Hepatocyte (in vitro differentiated cells): ENCODE measurements around the gene MBL2. TPM values are rescaled to one million over a fixed set of nuclear protein-coding genes. Genes with fewer than 3 reads are reported as not detected.

Source experiments
- DNase-seq: peaks from one replicate; pipeline ENCODE4 v3.0.0-alpha.2; 2016; ENCODE audit warnings: low spot score
- H2AFZ ChIP-seq: fragments of 200-600 bp; sonication (generic); 2 replicates; pipeline ENCODE4 v1.6.0; 2016; ENCODE audit warnings: antibody characterized with exemption, mild to moderate bottlenecking
- H3K27ac ChIP-seq: fragments of 200-600 bp; sonication (generic); 2 replicates; pipeline ENCODE4 v1.5.1; 2016; ENCODE audit warnings: mild to moderate bottlenecking
- H3K27me3 ChIP-seq: fragments of 200-600 bp; sonication (generic); 2 replicates; pipeline ENCODE4 v1.6.1; 2016
- H3K36me3 ChIP-seq: fragments of 200-600 bp; sonication (generic); replicated peaks from 2 replicates; pipeline ENCODE4 v1.5.1; 2016; ENCODE audit warnings: low read depth; ENCODE audit not compliant: insufficient read depth
- H3K4me1 ChIP-seq: fragments of 200-600 bp; sonication (generic); 2 replicates; pipeline ENCODE4 v1.5.1; 2016; ENCODE audit warnings: mild to moderate bottlenecking, moderate library complexity; ENCODE audit not compliant: insufficient read depth
- H3K4me2 ChIP-seq: fragments of 200-600 bp; sonication (generic); 2 replicates; pipeline ENCODE4 v1.6.0; 2016
- H3K4me3 ChIP-seq: fragments of 200-600 bp; sonication (generic); 2 replicates; pipeline ENCODE4 v1.5.1; 2016; ENCODE audit warnings: mild to moderate bottlenecking
- H3K79me2 ChIP-seq: fragments of 200-600 bp; sonication (generic); 2 replicates; pipeline ENCODE4 v1.6.0; 2017; ENCODE audit warnings: mild to moderate bottlenecking
- H3K9me2 ChIP-seq: fragments of 200-600 bp; sonication (generic); replicated peaks from 2 replicates; pipeline ENCODE4 v1.6.0; 2017; ENCODE audit warnings: mild to moderate bottlenecking; ENCODE audit not compliant: insufficient read depth
- H3K9me3 ChIP-seq: fragments of 200-600 bp; sonication (generic); 2 replicates; pipeline ENCODE4 v1.5.1; 2016; ENCODE audit warnings: low read depth, mild to moderate bottlenecking
- H4K20me1 ChIP-seq: fragments of 200-600 bp; sonication (generic); 2 replicates; pipeline ENCODE4 v1.6.0; 2016; ENCODE audit warnings: mild to moderate bottlenecking; ENCODE audit not compliant: insufficient read depth, poor library complexity, severe bottlenecking
- CTCF ChIP-seq: fragments of 200-600 bp; sonication (generic); IDR thresholded peaks from 2 replicates; pipeline ENCODE4 v1.5.1; 2016; ENCODE audit warnings: antibody characterized with exemption, mild to moderate bottlenecking; ENCODE audit not compliant: poor library complexity
- EZH2 ChIP-seq: fragments of 200-600 bp; sonication (generic); IDR thresholded peaks from 2 replicates; pipeline ENCODE4 v1.6.1; 2016; ENCODE audit warnings: antibody characterized with exemption, mild to moderate bottlenecking, borderline replicate concordance
- EZH2phosphoT487 ChIP-seq: fragments of 200-600 bp; sonication (generic); IDR thresholded peaks from one replicate; pipeline ENCODE4 v1.6.1; 2018; ENCODE audit warnings: antibody characterized with exemption, mild to moderate bottlenecking, low read depth, moderate library complexity; ENCODE audit not compliant: unreplicated experiment, severe bottlenecking
- WGBS: methylation state at CpG from one replicate; pipeline ENCODE4 v1.1.6; 2016; ENCODE audit warnings: low lambda C conversion rate; ENCODE audit errors: missing lambda C conversion rate; 5-methylcytosine and 5-hydroxymethylcytosine counted together
- polyA plus RNA-seq: library from polyadenylated mRNA; unstranded; fragments of >200 nt; fragmentation: Nextera tagmentation; extraction: Ambion mirVana; gene quantifications from 2 replicates; pipeline ENCODE4 v1.2.1, GENCODE V29; 2016
- total RNA-seq: library from RNA; depleted of rRNA; stranded (reverse); fragments of >200 nt; gene quantifications from 2 replicates; pipeline ENCODE4 v1.2.3, GENCODE V29; 2014

The MBL2 gene
- total and polyA plus RNA-seq, 2 experiments from 2014 or later = 0.21 to 1.1 TPM

GRCh38 chr10:52785418-52785817 is 12.8 kb upstream of the MBL2 start:
- 78% methylated on average over 3 of the region's 3 CpGs for WGBS
- DNase-seq = no peak
- Histone ChIP-seq H3K4me2 (no peak overlapping the region), H3K79me2 (no peaks in the 10 kb centered on the region), H2AFZ (no peak overlapping the region), H3K9me2 (no peaks in the 10 kb centered on the region), H3K36me3 (no peaks in the 10 kb centered on the region), H4K20me1 (no peaks in the 10 kb centered on the region), H3K4me3 (no peak overlapping the region), H3K27me3 (no peaks in the 10 kb centered on the region), H3K4me1 (no peaks in the 10 kb centered on the region), H3K27ac (no peak overlapping the region), H3K9me3 (no peaks in the 10 kb centered on the region)
- no peak for TF ChIP-seq EZH2
- TF ChIP-seq CTCF = no peak
- no peak for TF ChIP-seq EZH2phosphoT487

GRCh38 chr10:52783726-52784125 is 11.1 kb upstream of the MBL2 start:
- no peak for DNase-seq
- Histone ChIP-seq H3K4me2 (no peak overlapping the region), H3K4me3 (no peak overlapping the region), H3K9me3 (no peaks in the 10 kb centered on the region), H3K4me1 (no peaks in the 10 kb centered on the region), H3K36me3 (no peaks in the 10 kb centered on the region), H3K79me2 (no peaks in the 10 kb centered on the region), H3K9me2 (no peaks in the 10 kb centered on the region), H4K20me1 (no peaks in the 10 kb centered on the region), H2AFZ (no peak overlapping the region), H3K27ac (no peak overlapping the region), H3K27me3 (no peaks in the 10 kb centered on the region)
- TF ChIP-seq EZH2phosphoT487 (no peak), EZH2 (no peak), CTCF (no peak)
- WGBS = 89% methylated on average over 3 of the region's 3 CpGs

- no peak for DNase-seq
- no peaks in the 10 kb centered on the region for H3K36me3 ChIP-seq
- no peaks in the 10 kb centered on the region for H3K79me2 ChIP-seq
- no peaks in the 10 kb centered on the region for H3K9me3 ChIP-seq
- H2AFZ ChIP-seq = no peak overlapping the region
- H3K27ac ChIP-seq = no peak overlapping the region
- no peaks in the 10 kb centered on the region for H3K27me3 ChIP-seq
- H3K4me1 ChIP-seq = no peaks in the 10 kb centered on the region
- H3K4me3 ChIP-seq = no peak overlapping the region
- no peaks in the 10 kb centered on the region for H3K9me2 ChIP-seq
- H3K4me2 ChIP-seq = no peak overlapping the region
- TF ChIP-seq EZH2phosphoT487 = no peak
- TF ChIP-seq EZH2 = no peak
- TF ChIP-seq CTCF = no peak
- no peaks in the 10 kb centered on the region for H4K20me1 ChIP-seq
These were observed 10.0 kb upstream of the MBL2 start for GRCh38 chr10:52782554-52782953.

- no peak overlapping the region for H3K4me2 ChIP-seq
These were observed 8.0 kb upstream of the MBL2 start for GRCh38 chr10:52780391-52781155.

More at GRCh38 chr10:52780391-52781155, 8.0 kb upstream of the MBL2 start:
- peaks cover 3% of the 10 kb centered on the region for H3K4me1 ChIP-seq
- no peaks in the 10 kb centered on the region for H3K36me3 ChIP-seq
- WGBS = 50% methylated on average over 6 of the region's 6 CpGs
- no peaks in the 10 kb centered on the region for H3K27me3 ChIP-seq
- H3K9me3 ChIP-seq = no peaks in the 10 kb centered on the region
- H3K4me3 ChIP-seq = no peak overlapping the region
- DNase-seq = no peak
- H4K20me1 ChIP-seq = no peaks in the 10 kb centered on the region
- no peaks in the 10 kb centered on the region for H3K9me2 ChIP-seq
- H3K27ac ChIP-seq = no peak overlapping the region
- H2AFZ ChIP-seq = no peak overlapping the region
- TF ChIP-seq EZH2 = no peak
- no peak for TF ChIP-seq EZH2phosphoT487
- H3K79me2 ChIP-seq = no peaks in the 10 kb centered on the region
